ENCODE data around the gene METTL26.
"Not testable (repeated sequence)": the region's sequence is repeated elsewhere in the genome, so short reads cannot be mapped to it uniquely, and the experiment has no call there.

METTL26 gene

DNA sequence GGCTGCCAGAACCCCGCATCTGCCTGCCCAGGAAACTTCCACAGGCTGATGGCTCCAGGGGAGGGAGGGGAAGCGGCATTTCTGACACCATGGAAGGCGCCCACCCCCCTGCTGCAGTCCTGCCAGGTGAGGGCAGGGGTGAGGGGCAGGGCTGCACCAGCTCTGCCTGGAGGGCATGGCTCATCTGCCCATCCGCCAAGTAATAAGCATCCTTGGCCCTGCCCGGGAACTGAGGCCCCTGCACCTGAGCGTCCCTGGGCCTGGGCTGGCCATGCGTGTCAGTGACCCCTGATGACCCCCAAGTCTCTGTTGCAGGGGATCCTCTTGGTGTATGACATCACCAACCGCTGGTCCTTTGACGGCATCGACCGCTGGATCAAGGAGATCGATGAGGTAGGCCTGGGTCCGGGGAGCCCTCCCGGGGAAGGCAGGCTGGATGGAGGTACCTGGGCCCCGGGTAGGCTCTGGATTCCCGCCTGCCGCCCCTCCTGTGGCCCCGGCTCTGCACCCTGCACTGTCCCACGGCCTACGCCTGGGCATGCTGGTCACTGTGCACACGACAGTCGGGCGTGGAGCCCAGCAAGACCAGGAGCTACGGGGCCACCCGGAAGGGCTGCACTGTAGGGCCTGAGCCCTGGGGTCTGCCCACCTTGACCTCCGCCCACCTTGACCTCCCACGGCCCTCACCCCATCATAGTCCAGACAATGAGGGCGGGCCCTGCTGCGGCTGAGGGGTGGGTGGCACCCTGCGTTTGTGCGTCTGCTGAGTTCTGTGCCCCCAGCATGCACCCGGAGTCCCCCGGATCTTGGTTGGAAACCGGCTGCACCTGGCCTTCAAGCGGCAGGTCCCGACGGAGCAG, 10.8 kb downstream of the METTL26 start:
- DNase-seq (ENCODE audit: low read depth) = no peak

DNA sequence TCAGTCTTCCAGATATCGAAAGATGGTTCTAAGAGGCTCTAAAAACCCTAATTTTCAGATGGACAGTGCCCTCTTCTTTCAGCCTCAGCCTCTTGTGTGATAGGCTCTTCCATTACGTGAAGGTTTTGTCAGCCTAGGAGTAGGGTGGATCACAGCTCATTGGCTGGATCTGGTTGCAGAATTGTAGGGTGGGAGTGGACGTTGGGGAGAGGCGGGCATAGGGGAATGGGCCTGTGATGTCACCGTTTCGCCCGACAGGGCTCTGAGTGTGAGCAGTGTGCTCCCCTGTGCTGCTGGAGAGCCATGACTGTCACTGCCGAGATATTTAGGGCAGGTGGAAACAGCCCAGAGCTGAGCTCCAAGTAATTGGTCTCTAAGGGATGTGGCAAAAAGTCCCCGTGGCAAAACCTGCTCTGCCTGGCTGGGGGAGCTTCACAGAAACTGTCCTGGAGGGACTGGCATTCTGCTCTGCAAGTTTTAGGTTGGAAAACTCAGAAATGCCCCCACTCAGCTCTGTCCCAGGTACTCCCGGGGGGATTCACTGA, 11.5 kb downstream of the METTL26 start:
- DNase-seq (ENCODE audit: low read depth) = no peak

DNA sequence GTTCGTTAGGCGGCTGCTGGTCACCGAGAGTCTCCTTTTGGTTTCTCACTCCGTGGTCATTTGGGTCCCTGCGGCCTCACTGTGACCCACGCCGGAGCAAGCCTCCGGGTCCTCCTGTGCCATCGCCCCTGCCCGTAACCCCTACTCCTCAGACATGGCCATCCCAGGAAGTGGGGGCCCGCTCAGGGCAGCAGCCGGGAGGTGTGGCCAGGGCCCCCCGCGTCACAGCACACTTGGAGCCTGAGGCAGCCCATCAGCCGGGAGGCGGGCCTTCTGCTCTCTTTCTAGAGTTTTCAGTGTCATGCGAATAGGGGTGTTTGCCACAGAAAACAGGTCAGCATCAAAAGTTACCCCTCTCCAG, 13.2 kb downstream of the METTL26 start:
- DNase-seq (ENCODE audit: low read depth) = no peak

DNA sequence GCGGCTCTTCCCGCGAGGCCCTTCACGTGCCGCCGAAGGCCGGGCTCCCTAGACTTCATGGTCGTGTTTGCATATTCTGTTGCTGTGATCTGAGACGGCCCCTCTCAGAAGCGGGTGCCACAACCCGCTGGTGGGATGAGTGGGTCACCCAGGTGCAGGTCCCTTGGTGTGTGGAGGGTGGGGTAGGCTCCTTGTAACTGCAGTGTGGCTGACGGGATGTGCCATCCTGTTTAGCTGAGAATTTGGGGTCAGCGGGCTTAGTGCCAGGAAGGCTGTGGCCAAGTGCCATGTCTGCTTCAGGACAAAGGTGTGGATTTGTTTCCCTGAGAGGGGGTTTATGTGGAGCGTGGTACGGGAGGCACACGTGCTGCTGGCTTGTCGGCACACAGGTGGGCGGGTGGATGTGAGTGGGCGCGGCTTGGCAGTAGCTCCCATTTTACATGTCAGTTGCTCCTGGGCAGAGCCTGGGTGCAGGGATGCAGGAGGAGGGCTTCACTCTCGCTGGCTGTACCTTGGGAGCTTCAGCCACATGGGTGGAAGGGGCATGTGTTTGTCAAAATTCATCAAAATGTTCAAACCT, 14.5 kb downstream of the METTL26 start:
- no peak for DNase-seq (ENCODE audit: low read depth)

DNA sequence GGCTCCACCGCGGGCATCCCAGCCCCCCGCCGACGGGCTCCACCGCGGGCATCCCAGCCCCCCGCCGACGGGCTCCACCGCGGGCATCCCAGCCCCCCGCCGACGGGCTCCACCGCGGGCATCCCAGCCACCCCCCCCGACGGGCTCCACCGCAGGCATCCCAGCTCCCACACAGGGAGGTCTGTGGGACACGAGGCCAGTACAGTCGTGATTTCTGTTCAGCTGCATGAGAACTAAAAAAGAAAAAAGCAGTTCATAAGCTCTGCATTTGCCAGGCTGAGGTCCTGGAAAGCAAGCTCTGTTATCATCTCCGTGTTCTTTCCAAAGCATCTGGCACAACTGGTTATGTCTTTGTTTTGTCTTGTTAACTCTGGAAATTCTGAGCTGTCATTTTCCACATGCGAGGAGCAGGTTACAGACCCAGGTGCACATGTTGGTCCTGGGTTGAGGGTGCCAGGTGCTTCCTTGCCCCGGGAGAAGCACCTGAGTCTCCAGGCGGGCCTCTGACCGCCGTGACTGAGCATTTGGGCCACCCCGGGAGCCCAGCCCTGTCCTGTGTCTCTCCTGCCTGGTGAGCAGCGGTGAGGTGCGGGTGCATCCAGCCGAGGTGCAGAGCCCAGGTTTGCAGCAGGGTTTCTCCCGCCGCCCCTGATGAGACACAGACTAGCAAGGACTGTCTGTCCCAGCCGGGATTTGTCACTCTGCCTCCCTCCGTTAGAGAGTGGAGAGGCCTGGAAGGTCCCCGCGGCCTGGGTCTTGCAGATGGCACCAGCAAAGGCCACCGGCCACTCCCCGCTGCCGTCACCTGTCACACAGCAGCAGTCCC, 15.2 kb downstream of the METTL26 start:
- no peak for DNase-seq (ENCODE audit: low read depth)

DNA sequence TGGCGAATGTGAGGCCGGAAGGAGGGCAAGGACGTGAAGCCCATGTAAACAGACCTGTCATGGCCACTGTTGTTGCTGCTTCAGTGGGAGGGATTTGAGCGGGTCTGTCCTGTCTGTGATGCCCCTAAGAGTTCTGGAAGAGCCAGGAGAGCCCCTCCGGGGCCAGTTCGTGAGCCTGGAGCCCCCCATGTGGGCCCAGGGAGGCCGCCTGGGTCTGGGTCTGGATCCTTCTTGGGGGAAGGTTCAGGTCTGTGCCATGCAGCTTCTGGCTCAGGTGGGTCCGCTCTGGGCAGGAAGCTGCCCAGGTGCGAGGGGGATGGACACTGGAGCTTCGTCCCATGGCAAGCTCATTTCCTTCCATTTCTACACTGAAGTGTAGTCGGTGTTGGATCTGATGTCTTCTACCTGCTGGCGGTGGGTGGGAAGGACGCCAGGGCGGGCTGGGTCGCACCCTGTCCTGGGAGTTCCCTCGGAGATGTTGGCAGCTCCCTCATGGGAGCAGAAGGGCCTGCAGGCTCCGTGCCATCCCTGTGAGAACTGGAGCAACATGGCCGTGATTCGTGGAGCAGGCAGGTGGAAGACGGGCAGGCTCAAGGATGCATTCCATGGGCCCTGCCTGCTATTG, 16.5 kb downstream of the METTL26 start:
- no peak for DNase-seq (ENCODE audit: low read depth)

DNA sequence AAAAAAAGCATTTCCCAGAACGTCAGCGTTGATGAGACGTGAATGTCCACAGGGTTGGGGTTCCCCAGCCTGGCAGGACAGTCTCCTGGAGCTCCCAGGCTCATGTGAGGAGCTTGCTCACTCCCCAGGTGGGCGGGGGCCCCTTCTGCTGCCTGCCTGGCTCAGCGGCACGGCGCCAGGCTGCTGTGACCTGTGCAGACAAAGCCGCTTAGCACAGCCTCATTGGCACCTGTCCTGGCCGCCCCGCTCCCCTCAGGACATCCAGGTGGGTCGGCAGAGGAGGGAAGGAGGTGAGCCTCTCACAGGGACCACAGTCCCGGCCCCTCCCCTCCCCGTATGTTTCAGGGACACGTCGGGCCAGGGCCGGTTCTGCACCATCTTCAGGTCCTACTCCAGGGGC, 18.2 kb downstream of the METTL26 start:
- no peak for DNase-seq (ENCODE audit: low read depth)

DNA sequence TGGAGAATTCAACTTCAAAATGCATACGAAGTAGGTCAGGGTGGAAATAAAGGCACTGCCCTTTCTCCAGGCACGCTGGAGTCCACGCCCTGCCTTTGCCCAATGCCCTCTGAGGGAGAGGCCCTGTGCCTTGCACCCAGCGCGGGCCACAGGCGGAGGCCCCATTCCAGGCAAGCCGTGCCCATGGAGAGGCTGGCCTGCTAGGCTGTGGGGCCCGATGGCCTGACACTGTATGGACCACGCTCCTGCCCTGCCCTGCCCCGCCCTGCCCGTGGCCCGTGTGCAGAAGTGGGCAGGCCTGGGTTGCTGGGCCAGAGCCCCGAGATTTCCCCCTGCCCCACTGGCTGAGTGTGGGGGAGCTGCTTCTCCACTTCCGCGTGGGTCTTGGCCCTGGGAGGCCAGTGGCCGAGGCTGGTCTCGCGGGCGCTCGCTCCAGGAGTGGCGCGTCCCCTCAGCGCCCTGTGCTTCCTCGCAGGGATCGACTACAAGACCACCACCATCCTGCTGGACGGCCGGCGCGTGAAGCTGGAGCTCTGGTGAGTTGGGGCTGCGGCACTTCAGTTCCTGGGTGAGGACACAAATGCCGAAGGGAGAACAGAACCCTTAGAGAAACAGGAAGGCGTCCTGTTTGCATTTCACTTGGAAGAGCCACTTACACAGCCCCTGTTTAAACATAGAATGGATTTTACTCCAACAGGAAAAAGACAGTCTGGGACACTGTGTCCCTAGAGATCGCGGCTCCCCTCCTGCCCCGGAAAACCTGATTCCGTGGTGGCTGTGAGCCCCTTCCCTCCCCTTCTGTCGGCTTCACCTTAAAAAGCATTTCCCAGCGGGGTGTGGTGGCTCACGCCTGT, 19.1 kb downstream of the METTL26 start:
- DNase-seq (ENCODE audit: low read depth) = no peak

DNA sequence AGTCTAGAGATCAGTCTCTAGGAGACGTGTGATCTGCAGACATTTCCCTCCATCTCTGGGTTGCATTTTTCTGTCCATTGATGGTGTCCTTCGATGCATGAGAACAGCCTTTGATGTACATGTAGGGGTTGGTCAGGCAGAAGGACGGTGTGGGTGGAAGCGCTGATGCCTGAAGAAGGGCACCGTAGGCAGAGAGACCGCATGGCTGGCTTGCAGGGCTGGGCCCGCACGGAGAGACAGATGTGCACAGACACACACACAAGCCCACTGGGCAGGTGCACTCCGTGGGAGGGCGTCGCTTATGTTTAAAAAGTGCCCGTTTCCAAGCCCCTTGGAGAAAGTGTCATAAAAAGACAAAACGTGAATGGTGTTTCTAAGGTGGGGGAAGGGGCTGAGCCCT, 21.0 kb downstream of the METTL26 start:
- DNase-seq (ENCODE audit: low read depth) = no peak

DNA sequence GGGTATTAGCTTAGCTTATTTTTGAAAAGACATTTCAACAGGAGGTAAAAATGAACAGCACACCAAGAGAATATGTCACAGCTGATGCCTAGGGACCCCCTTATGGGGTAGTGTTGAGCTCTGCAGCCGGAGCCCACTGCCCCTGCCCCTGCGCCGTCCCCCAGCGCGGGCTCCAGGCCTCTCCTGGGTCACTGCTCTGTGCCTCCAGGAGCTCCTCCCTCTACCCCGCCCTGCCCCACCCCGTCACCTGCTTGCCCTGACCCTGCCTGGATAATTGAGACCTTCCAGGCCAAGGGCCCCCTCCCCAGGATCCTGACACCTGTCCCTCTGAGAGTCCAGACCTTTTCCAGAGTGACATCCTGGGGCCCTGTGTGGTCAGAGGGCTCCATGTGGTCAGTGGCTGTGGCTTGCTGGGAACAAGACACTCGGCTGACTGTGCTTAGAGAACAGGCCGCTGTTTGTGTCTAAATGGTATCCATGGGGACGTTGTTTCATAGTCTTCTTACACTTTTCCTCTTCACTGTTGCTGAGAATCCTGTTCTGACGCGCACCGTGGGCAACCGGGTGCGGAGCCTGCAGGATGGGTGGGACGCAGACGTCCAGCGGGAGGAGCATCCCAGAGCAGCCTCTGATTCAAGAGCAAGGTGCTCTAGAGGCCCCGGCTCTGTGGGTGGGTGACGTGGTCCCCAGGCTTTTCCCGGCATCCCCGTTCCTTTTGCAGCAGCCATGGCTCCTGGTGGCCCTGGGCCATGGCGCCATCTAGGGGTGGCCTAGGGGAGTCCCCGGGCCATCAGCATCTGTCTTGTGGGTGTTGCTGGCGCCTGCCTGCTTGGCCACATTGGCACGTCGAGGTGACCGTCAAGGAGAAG, 25.4 kb downstream of the METTL26 start:
- DNase-seq (ENCODE audit: low read depth) = no peak

DNA sequence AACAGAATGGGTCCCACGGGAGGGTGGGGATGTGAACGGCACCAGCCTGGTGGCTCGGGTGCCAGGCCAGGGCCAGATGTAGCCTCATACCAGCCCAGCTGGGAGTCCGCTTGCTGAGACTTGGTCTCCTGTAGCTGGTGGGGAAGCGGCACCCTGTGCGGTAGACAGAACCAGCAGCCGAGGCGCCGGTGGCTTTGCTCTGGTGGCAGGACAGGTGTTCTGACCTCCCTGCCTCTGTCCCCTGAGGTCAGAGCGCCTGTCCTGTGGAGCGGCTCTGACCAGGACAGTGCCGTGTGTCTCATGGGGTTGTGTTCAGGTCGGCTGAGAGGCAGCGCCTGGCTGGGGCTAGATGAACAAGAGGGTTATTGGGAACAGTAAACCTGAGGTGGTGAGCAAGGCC, 26.1 kb downstream of the METTL26 start:
- DNase-seq (ENCODE audit: low read depth) = no peak

DNA sequence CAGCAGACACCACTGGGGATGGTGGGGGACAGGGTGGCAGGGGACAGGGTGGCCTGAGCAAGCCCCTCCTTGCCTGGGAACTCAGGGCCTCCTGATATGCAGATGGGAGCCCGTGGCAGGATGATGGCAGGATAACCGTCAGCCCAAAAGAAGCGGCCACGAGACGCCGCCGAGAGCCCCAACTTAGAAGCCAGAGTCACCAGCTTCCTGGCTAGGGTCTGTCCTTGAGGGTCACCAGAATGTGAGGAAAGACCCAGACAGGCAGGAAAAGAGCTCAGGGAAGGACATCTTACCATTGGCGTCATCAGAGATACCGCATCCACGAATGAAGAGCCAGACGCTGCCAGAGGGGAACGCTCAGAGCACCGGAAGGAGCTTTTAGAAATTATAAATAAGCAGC, 26.8 kb downstream of the METTL26 start:
- no peak for DNase-seq (ENCODE audit: low read depth)

DNA sequence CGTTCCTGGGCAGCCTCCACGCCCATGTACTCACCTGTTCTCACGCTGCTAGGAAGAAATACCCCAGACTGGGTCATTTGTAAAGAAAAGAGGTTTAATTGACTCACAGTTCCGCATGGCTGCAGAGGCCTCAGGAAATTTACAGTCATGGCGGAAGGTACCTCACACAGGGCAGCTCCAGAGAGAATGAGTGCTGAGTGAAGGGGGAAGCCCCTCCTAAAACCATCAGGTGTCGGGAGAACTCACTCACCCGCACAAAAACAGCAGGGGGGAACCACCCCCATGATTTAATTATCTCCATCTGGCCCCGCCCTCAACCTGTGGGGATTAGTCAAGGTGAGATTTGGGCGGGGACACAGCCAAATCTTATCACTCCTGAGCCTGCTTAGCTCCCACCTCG, 28.1 kb downstream of the METTL26 start:
- no peak for DNase-seq (ENCODE audit: low read depth)

DNA sequence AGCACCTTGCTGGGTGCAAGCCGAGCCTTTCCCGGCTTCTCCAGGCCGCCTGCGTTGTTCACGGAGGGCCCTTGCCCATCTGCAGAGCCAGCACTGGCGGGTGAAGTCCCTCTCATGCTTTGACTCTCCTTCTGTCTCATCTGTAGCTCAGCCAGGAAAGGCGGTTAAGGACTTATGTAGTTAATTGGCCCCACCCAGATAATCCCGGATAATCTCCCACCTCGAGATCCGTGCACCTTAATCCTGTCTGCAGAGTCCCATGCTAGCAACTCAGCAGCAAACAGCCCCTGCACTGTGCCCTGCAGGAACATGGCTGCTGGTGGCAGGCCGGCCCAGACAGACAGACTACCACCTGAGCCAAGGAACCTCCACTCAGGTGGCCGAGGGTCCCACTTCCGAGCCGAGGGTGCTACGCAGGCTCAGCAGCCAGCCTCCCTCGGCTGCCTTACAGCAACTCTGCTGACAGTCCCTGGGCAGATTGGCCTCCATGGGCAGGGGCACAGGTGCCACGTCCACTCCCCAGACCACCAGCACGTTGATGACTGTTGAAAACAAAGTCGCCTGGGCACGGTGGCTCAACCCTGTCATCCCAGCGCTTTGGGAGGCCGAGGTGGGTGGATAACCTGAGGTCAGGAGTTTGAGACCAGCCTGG, 29.3 kb downstream of the METTL26 start:
- DNase-seq (ENCODE audit: low read depth) = no peak

DNA sequence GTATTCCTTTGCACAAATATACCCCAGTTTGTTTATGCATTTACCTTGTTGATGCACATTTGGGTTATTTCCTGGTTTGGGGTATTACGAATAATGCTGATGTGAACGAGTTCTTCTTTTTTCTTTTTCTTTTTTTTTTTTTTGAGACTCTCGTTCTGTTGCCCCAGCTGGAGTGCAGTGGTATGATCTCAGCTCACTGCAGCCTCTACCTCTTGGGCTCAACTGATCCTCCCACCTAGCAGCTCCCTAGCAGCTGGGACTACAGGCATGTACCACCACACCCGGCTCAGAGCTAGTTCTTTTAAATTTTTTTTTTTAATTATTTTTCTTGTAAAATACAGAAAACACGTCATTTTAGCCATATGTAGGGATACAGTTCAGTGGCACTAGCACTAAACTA, 32.2 kb downstream of the METTL26 start:
- DNase-seq (ENCODE audit: low read depth) = no peak

DNA sequence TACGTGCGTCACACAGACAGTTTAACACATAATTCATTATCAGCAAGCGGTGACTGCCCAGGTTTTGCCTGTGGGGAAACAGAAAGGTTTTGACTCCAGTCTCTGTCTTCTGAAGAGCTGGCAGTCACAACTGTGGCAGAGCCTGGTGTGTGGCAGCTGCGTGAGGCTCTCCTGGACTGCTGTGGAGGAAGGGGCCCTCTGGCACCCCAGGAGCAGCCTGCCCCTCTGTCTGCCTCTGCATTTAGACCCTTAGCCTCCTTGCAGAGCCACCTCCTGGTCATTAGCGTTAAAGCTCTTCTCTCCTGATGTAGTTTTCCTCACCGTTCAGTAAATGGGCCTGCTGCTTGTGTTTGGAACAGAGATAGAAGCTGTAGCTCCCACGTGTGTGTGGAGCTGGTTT, 35.3 kb downstream of the METTL26 start:
- DNase-seq (ENCODE audit: low read depth) = no peak

DNA sequence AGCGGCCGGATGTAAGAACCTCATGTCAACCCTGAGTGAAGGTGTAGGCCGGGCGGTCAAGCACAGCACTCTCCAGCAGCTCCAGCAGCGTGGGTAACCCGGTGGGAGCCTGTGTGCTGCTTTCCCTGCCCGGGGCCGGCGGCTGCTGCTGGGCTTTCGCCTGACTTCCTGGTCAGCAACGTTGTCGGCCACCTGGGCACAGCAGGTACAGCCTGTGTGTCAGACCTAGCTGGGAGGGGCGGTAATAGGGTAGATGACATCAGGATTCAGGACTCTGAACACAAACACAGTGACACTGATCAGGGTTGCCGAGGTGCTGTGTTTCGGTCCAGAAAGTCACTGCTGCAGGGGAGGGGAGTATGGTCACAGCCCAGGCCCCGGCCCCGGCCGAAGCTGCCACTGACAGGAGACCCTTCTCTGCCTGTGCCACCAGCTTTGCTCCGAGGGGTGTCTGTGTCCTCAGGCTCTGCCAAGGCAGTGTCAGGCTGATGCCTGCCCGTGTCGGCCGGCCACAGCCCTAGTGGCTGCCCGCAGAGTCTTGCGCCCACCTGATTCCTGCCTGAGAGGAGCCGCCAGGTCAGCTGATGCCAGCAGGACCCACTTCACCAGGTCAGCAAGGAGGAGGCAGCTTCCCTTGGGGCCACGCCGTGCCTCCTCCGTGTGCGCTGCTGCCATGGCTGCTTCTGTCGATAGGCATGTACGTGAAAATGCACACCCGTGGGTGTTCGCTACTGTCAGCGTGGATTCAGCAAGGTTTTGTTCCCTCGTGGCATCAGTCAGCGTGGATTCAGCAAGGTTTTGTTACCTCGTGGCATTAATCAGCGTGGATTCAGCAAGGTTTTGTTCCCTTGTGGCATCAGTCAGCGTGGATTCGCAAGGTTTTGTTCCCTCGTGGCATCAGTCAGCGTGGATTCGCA, 37.0 kb downstream of the METTL26 start:
- DNase-seq (ENCODE audit: low read depth) = no peak

DNA sequence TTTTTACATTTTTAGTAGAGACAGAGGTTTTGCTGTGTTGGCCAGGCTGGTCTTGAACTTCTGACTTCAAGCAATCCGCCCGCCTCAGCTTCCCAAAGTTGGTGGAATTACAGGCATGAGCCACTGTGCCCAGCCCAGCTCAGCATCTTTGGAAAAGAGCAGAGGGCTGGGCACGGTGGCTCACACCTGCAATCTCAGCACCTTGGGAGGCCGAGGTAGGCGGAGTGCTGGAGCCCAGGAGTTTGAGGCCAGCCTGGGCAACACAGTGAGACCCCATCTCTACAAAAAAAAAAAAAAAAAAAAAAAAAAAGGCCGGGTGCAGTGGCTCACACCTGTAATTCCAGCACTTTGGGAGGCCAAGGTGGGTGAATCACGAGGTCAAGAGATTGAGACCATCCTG, 38.5 kb downstream of the METTL26 start:
- DNase-seq (ENCODE audit: low read depth) = not testable (repeated sequence)

DNA sequence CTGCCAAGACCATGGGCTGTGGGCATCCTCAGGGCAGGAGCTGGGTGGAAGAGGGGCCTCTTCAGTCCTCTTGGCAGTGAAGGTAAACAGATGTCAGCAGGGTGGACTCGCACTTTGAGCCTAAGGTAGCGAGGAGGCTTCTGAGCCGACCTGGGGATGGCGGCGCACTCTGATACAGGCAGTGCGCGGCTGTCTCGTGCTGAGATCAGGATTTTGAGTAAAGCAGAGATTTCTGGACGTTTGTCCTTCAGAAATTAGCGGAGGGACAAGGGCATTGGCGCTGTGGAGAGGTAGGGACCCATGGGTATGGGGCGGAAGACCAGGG, 39.4 kb downstream of the METTL26 start:
- no peak for DNase-seq (ENCODE audit: low read depth)
